SU-DHL-6 (cell line): ENCODE measurements around the gene BZW1.

Experiments used
- H2AFZ ChIP-seq: fragments of 200-600 bp; sonication (generic); 2 replicates; pipeline ENCODE4 v1.6.1; 2014; ENCODE audit warnings: low read depth, mild to moderate bottlenecking, moderate library complexity, mixed read lengths, antibody characterized with exemption, low read length; ENCODE audit not compliant: severe bottlenecking
- H3F3A ChIP-seq: fragments of 200-600 bp; shearing (Covaris generic); 2 replicates; pipeline ENCODE4 v1.6.0; 2016; ENCODE audit warnings: antibody characterized with exemption, mild to moderate bottlenecking; ENCODE audit not compliant: insufficient read depth
- H3K27ac ChIP-seq: fragments of 200-600 bp; sonication (generic); 2 replicates; pipeline ENCODE4 v1.5.1; 2016; ENCODE audit warnings: low read depth, mild to moderate bottlenecking, low read length, moderate library complexity, mixed read lengths
- H3K27me3 ChIP-seq: fragments of 200-600 bp; sonication (generic), shearing (Covaris generic); 2 replicates; pipeline ENCODE4 v1.6.0; 2014; ENCODE audit warnings: mild to moderate bottlenecking, low read length
- H3K36me3 ChIP-seq: fragments of 200-600 bp; sonication (generic); 2 replicates; pipeline ENCODE4 v1.6.1; 2014; ENCODE audit warnings: mild to moderate bottlenecking, low read length, mixed read lengths
- H3K4me2 ChIP-seq: fragments of 300-600, 200-600 bp; shearing (Covaris generic), sonication (generic); 2 replicates; pipeline ENCODE4 v1.6.0; 2014; ENCODE audit warnings: low read length, low read depth, mild to moderate bottlenecking; ENCODE audit not compliant: poor library complexity, severe bottlenecking
- H3K4me3 ChIP-seq: fragments of 200-600 bp; sonication (generic); 2 replicates; pipeline ENCODE4 v1.5.1; 2014; ENCODE audit warnings: antibody characterized with exemption, low read length, mild to moderate bottlenecking, mixed read lengths; ENCODE audit not compliant: insufficient read depth, poor library complexity, severe bottlenecking
- H3K79me2 ChIP-seq: fragments of 200-600 bp; sonication (generic); 2 replicates; pipeline ENCODE4 v1.6.1; 2014; ENCODE audit warnings: mild to moderate bottlenecking, low read length, moderate library complexity; ENCODE audit not compliant: insufficient read depth
- H3K9ac ChIP-seq: fragments of 200-600 bp; sonication (generic); 2 replicates; pipeline ENCODE4 v1.7.0; 2014; ENCODE audit warnings: mild to moderate bottlenecking, low read length
- H3K9me2 ChIP-seq: fragments of 200-600 bp; sonication (generic); replicated peaks from 2 replicates; pipeline ENCODE4 v1.6.1; 2014; ENCODE audit warnings: low read length; ENCODE audit not compliant: insufficient read depth
- H3K9me3 ChIP-seq: fragments of 200-600 bp; sonication (generic); 2 replicates; pipeline ENCODE4 v1.6.1; 2014; ENCODE audit warnings: low read length, mixed read lengths; ENCODE audit not compliant: insufficient read depth
- H4K20me1 ChIP-seq: fragments of 200-600 bp; sonication (generic); 2 replicates; pipeline ENCODE4 v1.6.1; 2014; ENCODE audit warnings: low read depth, mild to moderate bottlenecking, antibody characterized with exemption, low read length, moderate library complexity, mixed read lengths
- EZH2phosphoT487 ChIP-seq: fragments of 200-600 bp; sonication (generic), shearing (Covaris generic); conservative IDR thresholded peaks from 2 replicates; pipeline ENCODE4 v1.6.1; 2018; ENCODE audit warnings: mild to moderate bottlenecking, antibody characterized with exemption, low read length, moderate library complexity, mixed read lengths
- TF ChIP-seq, protein P1 (sequence below): fragments of 200-600 bp; sonication (generic); IDR thresholded peaks from one replicate; pipeline ENCODE4 v1.5.1; 2017; ENCODE audit warnings: antibody characterized with exemption, mild to moderate bottlenecking, low read length, moderate library complexity; ENCODE audit not compliant: insufficient read depth, poor library complexity, severe bottlenecking

BZW1 gene

DNA sequence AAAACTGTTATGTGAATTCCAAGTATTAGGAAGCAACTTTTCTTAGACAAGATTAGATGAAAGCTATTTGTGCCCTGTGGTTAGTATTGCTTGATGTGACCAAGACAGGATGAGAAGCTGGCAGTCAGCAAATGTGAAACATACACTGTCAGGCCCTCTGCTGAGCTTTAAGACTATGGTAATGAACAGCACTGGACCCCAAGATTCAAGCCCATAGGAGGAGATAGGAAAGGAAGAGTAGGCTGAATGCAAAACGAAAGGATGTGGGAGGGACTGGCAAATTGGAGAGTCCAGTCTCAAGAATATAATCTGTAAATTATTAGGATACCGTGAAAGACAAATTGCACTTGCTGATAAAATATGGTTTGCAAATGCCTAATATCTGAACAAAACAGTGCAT, 16.4 kb downstream of the BZW1 start:
- Histone ChIP-seq H3K4me3 (no peak overlapping the region), H3F3A (peaks cover 16% of the 10 kb centered on the region; the same call in 1 of the 2 replicates), H3K27ac (no peak overlapping the region), H3K9me2 (no peaks in the 10 kb centered on the region), H3K27me3 (no peaks in the 10 kb centered on the region), H3K36me3 (peaks cover 5% of the 10 kb centered on the region; the same call in 1 of the 2 replicates), H3K4me2 (no peak overlapping the region), H4K20me1 (no peaks in the 10 kb centered on the region), H3K9ac (no peak overlapping the region), H3K9me3 (no peaks in the 10 kb centered on the region), H3K79me2 (no peaks in the 10 kb centered on the region), H2AFZ (no peak overlapping the region)
- TF ChIP-seq, protein P1, sequence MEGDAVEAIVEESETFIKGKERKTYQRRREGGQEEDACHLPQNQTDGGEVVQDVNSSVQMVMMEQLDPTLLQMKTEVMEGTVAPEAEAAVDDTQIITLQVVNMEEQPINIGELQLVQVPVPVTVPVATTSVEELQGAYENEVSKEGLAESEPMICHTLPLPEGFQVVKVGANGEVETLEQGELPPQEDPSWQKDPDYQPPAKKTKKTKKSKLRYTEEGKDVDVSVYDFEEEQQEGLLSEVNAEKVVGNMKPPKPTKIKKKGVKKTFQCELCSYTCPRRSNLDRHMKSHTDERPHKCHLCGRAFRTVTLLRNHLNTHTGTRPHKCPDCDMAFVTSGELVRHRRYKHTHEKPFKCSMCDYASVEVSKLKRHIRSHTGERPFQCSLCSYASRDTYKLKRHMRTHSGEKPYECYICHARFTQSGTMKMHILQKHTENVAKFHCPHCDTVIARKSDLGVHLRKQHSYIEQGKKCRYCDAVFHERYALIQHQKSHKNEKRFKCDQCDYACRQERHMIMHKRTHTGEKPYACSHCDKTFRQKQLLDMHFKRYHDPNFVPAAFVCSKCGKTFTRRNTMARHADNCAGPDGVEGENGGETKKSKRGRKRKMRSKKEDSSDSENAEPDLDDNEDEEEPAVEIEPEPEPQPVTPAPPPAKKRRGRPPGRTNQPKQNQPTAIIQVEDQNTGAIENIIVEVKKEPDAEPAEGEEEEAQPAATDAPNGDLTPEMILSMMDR, result no peak
- no peak for TF ChIP-seq EZH2phosphoT487

GRCh38 chr2:200828572-200829257, 17.0 kb downstream of the BZW1 start:
- Histone ChIP-seq H3K9me2 (no peaks in the 10 kb centered on the region), H3K9me3 (no peaks in the 10 kb centered on the region), H3K4me3 (no peak overlapping the region), H3K36me3 (peaks cover 4% of the 10 kb centered on the region; the same call in 1 of the 2 replicates), H3K27ac (no peak overlapping the region), H3K79me2 (no peaks in the 10 kb centered on the region), H3K9ac (no peak overlapping the region), H4K20me1 (no peaks in the 10 kb centered on the region), H2AFZ (no peak overlapping the region), H3K4me2 (no peak overlapping the region), H3K27me3 (no peaks in the 10 kb centered on the region), H3F3A (peaks cover 16% of the 10 kb centered on the region; the same call in 1 of the 2 replicates)
- TF ChIP-seq, protein P1, result no peak
- TF ChIP-seq EZH2phosphoT487, result no peak

DNA sequence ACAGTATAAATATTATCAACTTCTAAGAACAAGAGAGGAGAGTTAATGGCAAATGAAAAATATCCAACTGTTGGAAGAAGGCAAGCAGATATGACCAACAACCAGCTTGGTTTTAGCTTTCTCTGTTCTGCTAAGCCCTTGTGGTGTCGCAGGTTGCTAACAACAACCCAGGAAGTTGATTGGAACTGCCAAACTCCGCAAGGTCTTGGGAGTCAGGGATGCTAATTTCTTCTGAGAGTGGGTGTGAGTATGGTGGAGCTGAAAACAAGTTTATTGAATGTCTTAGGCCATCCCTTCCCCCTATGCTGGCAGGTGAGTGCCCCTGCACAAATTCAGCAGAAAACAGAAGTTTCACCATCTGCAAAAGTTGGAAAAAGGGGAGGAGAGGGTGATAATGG, 17.5 kb downstream of the BZW1 start:
- Histone ChIP-seq H3K9ac (no peak overlapping the region), H4K20me1 (no peaks in the 10 kb centered on the region), H3K4me2 (no peak overlapping the region), H3K4me3 (no peak overlapping the region), H3K79me2 (no peaks in the 10 kb centered on the region), H3K27me3 (no peaks in the 10 kb centered on the region), H3K27ac (no peak overlapping the region), H3K9me3 (no peaks in the 10 kb centered on the region), H3K36me3 (no peaks in the 10 kb centered on the region; the same call in 1 of the 2 replicates), H2AFZ (no peak overlapping the region), H3F3A (peaks cover 10% of the 10 kb centered on the region; the same call in 1 of the 2 replicates), H3K9me2 (no peaks in the 10 kb centered on the region)
- TF ChIP-seq, protein P1, result no peak
- TF ChIP-seq EZH2phosphoT487, result no peak
